NCI-H748 (cell line): ENCODE measurements around the gene TMEM108.
A peak's percentile ranks its signal among the peaks of the same experiment; 100 is the strongest.

Experiments
- DNase-seq: peaks from one replicate; lab custom pipeline; 2025; ENCODE audit not compliant: unreplicated experiment; lab: John Stamatoyannopoulos, UW

Gene TMEM108

DNA sequence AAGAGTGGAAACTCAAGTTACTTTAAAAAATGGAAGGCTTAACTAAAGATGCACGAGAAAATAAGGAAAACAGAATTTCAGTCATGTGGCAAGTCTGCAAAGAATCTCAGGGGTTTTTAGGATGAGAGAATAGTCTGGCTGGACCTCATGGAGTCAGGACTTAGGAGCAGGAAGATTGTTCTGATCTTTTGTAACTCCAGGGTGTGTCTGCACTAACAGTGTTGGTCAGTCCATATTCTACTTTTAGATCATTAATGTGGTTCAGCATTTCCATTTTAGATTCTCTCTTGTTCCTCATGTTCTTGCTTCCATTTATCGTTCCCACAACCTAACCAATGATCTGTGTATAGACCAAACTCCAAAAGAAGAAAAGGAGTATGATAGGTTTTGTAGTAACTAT, 15.3 kb downstream of the TMEM108 start:
- no peak for DNase-seq

- no peak for DNase-seq
These were observed 16.4 kb downstream of the TMEM108 start for GRCh38 chr3:133054586-133054985.

DNA sequence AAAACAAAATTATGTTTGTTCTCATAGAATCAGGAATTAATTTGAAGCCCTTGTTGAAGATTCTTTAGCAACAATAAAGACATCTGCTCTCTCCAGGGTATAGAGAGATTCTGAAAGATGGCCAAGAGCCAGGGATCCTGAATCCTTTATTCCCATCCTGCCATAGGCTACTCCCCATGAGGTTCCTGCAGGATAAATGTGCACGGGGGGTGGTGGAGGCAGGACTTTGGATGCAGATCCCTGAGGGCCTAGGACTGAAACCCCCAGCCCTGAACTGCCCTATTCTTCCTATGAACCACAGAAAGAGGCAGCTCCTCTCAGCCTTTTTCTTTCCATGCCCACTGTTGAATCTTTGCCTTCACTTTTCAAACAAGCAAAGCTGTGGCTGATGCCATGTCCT, 17.1 kb downstream of the TMEM108 start:
- no peak for DNase-seq

GRCh38 chr3:133058243-133058642, 20.1 kb downstream of the TMEM108 start:
- no peak for DNase-seq

DNA sequence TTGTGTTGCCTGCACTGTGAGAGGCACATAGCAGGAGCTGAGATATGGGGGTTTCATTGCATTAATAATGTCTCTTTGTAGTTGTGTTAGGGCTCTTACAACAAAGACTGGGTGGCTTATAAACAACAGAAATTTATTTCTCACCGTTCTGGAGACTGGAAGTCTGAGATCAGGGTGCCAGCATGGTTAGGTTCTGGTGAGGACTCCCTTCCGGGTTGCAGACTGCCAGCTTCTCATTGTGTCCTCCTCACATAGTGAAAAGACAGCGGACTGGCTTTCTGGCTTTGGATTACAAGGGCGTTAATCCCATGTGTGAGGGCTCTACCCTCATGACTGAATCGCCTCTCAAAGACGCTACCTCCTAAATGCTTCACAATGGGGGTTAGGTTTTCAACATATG, 20.6 kb downstream of the TMEM108 start:
- DNase-seq: no peak

DNA sequence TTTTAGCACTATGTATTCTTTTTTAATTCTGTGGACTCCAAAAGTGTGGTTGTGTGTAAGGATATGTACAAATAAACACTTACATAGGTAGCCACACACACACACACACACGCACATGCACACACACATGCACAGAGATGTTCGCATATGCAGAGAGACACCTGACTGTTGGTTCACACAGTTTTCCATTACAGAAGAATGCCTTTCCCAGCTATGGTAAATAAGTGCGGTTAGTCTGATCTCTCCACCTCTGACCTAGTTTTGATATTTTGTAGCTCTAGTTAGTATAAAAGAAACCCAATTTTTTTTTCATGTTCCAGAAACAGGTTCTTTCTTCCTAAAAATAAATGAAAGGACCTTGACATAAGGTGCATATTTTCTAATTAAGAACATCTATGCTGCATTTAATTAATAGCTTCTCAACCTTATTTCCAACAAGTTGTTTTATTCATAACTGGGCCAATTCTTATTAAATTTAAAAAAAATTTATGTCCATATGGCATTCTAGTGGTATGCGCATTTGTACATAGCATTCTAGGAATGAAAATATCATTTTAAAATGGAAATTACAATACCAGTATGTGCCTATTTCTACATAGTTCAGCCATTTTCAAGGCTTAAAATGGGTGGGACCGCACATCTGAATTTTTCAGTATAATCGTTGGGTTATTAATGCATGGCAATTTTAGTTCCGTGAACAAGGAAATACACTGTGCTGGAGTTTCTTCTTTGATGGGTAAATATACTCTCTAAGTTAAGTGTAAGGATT, 27.2 kb downstream of the TMEM108 start:
- DNase-seq: no peak

GRCh38 chr3:133066026-133066425, 27.8 kb downstream of the TMEM108 start:
- no peak for DNase-seq

DNA sequence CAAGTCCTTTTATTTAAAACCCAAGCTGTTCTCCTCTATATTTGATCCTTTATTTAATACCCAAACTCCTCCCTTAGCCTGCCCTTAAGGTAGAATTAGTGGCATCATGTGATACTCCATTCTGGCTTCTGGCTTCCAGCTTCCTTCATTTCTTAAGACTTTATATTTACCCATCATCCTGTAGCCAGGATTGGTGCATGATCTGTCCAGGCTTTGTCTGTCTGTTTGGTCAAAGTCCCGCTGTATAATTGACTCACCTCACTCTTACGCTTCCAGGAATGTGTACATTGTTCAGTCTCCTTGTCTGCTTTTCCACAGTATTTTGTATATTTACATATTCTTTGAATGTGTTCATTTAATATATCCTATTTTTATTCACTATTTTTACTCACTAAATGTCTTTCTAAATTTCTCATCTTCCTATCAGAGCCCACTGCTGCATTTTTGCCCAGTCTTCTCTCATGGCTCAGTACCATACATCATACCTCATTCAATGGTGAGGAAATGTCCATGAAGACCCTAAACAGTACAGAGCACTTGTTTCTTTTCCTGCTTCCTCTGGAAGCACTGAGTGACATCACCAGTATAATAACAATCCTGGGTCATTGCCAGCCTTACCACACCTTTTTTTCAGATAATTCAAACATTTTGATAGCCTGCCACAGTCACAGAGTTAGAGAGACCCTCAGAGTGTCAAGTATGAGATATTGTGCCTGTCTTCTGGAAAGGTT, 31.5 kb downstream of the TMEM108 start:
- no peak for DNase-seq

DNA sequence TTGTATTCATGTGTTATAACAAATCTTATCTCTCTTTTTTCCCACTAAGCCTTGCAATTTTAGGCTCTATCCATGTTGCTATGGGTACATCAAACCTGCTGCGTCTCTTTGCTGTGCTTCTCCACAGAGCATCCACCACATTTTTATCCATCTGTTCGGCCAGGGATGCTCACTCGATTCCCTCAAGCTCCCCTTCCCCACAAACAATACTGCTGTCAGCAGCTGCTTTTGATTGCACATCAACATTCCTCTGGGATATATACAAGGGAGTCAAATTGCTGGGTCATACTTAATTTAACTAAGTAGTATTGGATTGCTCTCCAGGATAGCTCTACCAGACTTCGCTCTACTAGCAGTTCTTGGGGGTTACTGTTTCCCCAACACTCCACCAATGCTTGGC, 36.8 kb downstream of the TMEM108 start:
- no peak for DNase-seq

DNA sequence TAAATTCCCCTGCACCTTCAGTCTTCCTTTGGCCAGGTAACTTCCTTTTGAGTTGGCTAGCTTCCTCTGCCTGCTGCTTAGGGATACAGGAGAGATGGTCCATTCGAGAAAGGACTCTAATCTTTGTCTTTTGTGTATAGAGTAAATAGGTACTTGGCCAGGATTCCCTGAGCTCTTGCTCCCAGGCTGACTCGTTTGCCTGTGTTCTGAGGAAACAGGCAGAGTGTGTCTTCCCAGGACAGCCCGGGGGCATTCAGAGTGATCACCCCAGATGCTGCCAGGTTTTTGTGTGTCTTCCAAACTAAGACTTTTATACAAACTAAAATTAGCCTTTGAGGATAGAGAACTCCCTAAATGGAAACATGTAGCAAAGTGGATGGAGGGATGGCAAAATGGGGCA, 39.5 kb downstream of the TMEM108 start:
- no peak for DNase-seq

DNA sequence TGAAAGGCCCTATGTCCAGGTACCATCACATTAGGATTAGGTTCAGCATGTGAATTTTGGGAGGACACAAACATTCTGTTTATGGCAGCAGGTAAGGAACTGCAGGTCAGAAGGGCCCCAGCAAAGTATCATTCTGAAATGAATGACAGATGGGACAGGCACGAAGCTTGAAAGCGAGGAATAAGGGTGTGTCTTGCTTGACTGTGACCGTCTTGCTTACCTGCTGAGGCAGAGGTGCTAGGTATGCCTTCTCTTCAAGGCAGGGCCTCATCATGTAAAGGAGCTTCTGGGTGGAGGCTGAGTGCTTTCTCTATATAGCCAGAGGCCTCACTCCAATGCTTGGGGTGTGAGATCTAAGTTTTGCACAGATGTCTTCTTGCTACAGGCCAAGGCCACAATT, 41.4 kb downstream of the TMEM108 start:
- no peak for DNase-seq

DNA sequence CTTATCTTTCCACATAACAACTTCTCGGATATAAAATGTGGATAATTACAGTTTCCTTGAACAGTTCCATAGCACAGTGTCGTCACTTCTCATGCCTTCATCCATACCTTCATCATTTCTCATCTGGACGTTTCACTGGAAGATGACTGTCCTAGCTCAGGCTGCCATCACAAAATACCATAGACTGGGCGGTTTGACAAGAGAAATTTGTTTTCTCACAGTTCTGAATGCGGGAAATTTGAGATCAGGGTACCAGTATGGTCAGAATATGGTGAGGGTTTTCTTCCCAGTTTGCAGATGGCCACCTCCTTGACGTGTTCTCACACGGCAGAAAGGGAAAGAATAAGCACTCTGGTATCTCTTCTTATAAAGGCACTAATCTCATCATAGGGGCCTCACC, 42.8 kb downstream of the TMEM108 start:
- DNase-seq: no peak

GRCh38 chr3:133083395-133083794, 45.2 kb downstream of the TMEM108 start:
- DNase-seq: no peak

DNA sequence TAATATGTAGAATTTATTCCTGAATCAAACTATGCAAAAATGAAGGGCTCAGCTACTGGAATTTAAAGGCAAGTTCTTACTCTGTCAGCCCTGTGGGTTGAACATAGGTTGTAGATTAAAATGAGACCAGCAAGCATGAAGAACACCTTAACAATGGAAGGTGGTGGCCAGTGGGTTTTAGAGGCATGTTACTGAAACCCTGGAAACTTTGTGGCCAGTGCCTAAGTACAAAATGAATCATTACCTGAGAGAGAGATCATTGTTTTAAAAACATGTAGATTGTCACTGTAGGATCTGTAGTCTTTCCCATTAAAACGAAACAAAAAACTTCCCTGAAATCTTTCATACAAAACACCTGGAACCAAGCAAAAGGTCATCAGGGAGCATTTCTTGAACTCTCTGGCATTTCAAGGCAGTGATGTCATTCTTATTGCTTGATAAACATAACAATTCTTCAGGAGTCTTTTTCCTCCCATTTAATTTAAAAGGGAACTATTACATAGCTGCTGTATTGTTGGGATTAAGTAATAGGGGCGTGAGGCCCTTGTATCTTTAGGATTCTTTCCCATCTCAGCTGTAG, 51.8 kb downstream of the TMEM108 start:
- DNase-seq: no peak

GRCh38 chr3:133092681-133093080, 54.5 kb downstream of the TMEM108 start:
- DNase-seq: no peak

GRCh38 chr3:133093366-133093765, 55.2 kb downstream of the TMEM108 start:
- no peak for DNase-seq

GRCh38 chr3:133096900-133097613, 58.9 kb downstream of the TMEM108 start:
- peak; percentile 63 for DNase-seq

- no peak for DNase-seq
These were observed 65.5 kb downstream of the TMEM108 start for GRCh38 chr3:133103706-133104105.

DNA sequence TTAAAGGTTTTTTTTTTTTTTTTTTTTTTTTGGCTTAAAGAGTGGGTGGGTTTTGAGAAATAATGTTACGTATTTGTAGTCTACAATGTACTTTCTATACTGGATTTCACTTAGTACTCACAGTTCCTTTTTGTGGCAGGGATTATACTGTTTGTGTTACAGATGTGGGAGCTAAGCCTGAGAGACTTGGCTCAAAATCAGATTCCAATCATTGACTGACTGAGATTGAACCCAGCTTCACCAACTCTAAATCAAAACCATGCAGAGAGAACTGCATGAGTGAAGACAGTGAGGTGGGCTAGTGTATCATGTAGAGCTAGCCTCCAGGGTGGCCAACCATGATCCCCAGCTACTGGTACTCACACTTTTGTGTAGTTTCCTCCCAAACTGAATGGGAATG, 68.0 kb downstream of the TMEM108 start:
- DNase-seq: no peak

DNA sequence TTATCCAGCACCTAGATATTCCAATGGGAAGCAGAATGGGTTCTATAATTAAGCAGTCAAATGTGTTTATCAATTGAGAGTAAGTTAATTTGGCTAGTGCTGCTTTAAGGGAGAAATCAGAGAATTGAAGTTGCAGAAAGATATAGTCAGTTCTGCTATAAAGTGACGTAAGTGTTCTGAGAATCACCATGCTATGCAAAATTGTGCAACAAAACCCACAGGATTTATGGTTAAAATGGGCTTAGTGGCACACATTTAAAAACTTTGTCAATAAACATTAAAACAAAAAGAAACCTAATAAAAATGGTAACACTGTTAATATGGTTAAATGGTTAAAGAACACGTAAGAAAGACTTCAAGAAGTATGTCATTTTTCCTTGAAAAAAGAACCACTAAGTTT, 74.5 kb downstream of the TMEM108 start:
- no peak for DNase-seq

DNA sequence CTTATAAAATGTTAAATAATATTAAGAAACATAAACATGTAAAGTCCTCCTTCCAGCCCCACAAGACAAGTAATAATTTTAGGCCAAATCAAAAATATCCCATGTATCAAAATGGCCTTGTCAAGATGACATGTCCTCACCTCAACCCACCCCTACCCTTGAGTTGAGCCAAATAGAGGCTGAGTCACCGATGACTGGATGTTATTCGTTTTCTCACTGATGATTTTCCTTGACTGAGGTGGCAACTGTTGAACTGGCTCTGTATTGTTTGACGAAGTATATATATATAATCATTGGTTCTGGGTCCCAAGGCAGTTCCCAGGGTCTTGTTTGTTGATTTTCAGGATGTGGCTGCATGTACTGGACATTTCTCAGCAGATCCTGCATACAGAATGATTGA, 75.3 kb downstream of the TMEM108 start:
- DNase-seq: peak; percentile 32
